ENCODE results near the gene JAK3.

JAK3 gene

GRCh38 chr19:17775245-17775927 lies 72.4 kb downstream of the JAK3 start:
- no peak for DNase-seq
